Activated CD4-positive, alpha-beta T cell treated with anti-CD3 and anti-CD28 coated beads for 36 hours (primary cell): ENCODE data around the gene CLEC19A. TPM values are rescaled to one million over a fixed set of nuclear protein-coding genes. Genes with fewer than 3 reads are reported as not detected.

ENCODE experiments used
- ATAC-seq: fragments of 200-7000 bp; cut with Tn5 transposase; one replicate; pipeline ENCODE4 v1.10.0; 2021; ENCODE audit warnings: mild to moderate bottlenecking, moderate library complexity
- CTCF ChIA-PET: fragments of 350-600 bp; sonication (Branson Sonifier 250); formaldehyde crosslinking; loops from one replicate; lab custom pipeline; 2021; ENCODE audit warnings: antibody characterized with exemption; lab: Charles Lee
- POLR2A ChIA-PET: fragments of 350-600 bp; sonication (Branson Sonifier 250); formaldehyde crosslinking; loops from one replicate; lab custom pipeline; 2021; ENCODE audit warnings: antibody characterized with exemption, inconsistent platforms; lab: Charles Lee
- DNase-seq: peaks from one replicate; pipeline ENCODE4 v3.0.0-alpha.2; 2020
- H3K27ac Mint-ChIP-seq: one replicate; pipeline ENCODE4 v1.8.0; 2021; ENCODE audit warnings: mixed read lengths
- H3K27me3 Mint-ChIP-seq: one replicate; pipeline ENCODE4 v1.8.0; 2021; ENCODE audit warnings: mixed read lengths
- H3K36me3 Mint-ChIP-seq: one replicate; pipeline ENCODE4 v1.8.0; 2021; ENCODE audit warnings: low read depth, mixed read lengths
- H3K4me1 Mint-ChIP-seq: one replicate; pipeline ENCODE4 v1.8.0; 2021; ENCODE audit warnings: mixed read lengths
- H3K4me3 Mint-ChIP-seq: one replicate; pipeline ENCODE4 v1.8.0; 2021; ENCODE audit warnings: mild to moderate bottlenecking, moderate library complexity, mixed read lengths
- H3K9me3 Mint-ChIP-seq: one replicate; pipeline ENCODE4 v1.8.0; 2021; ENCODE audit warnings: low read depth, mixed read lengths
- intact Hi-C, 2 experiments: fragments of 100-400 bp; cut with DNase I in 1 of 2; cut with micrococcal nuclease in 1 of 2; formaldehyde crosslinking; loops; one replicate each; pipeline versions ENCODE4 v1.14.2 to v1.15.1; 2022 to 2024; cut with DNase I, micrococcal nuclease
- total RNA-seq, 2 experiments: library from RNA; stranded (reverse); gene quantifications; one replicate each; pipeline ENCODE4 v1.2.3, GENCODE V29; 2021

Gene CLEC19A
- total RNA-seq, 2 experiments from 2014 or later, result not detected

GRCh38 chr16:19329932-19330331, 44.4 kb downstream of the CLEC19A start:
- ChIA-PET CTCF (no interaction called here), POLR2A (no interaction called here)
- no peaks in the 10 kb centered on the region for H3K4me1 Mint-ChIP-seq
- intact Hi-C loops, result no loop called here
- H3K4me3 Mint-ChIP-seq, result no peak overlapping the region
- ATAC-seq (no peak), DNase-seq (no peak)
- no peak overlapping the region for H3K27ac Mint-ChIP-seq
- H3K27me3 Mint-ChIP-seq, result peaks cover 6% of the 10 kb centered on the region
- H3K36me3 Mint-ChIP-seq, result no peaks in the 10 kb centered on the region
- H3K9me3 Mint-ChIP-seq, result no peaks in the 10 kb centered on the region

- POLR2A ChIA-PET, result no interaction called here
- H3K4me1 Mint-ChIP-seq, result no peaks in the 10 kb centered on the region
- no peaks in the 10 kb centered on the region for H3K9me3 Mint-ChIP-seq
- CTCF ChIA-PET, result no interaction called here
- no peak for DNase-seq
- H3K27me3 Mint-ChIP-seq, result peaks cover 6% of the 10 kb centered on the region
- ATAC-seq, result no peak
- no peak overlapping the region for H3K4me3 Mint-ChIP-seq
- H3K27ac Mint-ChIP-seq, result no peak overlapping the region
- H3K36me3 Mint-ChIP-seq, result no peaks in the 10 kb centered on the region
- intact Hi-C loops, result no loop called here
Measured at GRCh38 chr16:19330841-19331397, 45.4 kb downstream of the CLEC19A start.

- intact Hi-C loops, result no loop called here
- Mint-ChIP-seq H3K27ac (no peak overlapping the region), H3K36me3 (no peaks in the 10 kb centered on the region), H3K4me3 (no peak overlapping the region), H3K4me1 (no peaks in the 10 kb centered on the region), H3K27me3 (peaks cover 6% of the 10 kb centered on the region), H3K9me3 (no peaks in the 10 kb centered on the region)
- POLR2A ChIA-PET, result no interaction called here
- DNase-seq (no peak), ATAC-seq (no peak)
- CTCF ChIA-PET, result no interaction called here
Measured at GRCh38 chr16:19331794-19332193, 46.3 kb downstream of the CLEC19A start.

- Mint-ChIP-seq H3K4me3 (no peak overlapping the region), H3K27ac (no peak overlapping the region), H3K9me3 (peaks cover 3% of the 10 kb centered on the region), H3K4me1 (no peaks in the 10 kb centered on the region), H3K27me3 (peaks cover 8% of the 10 kb centered on the region), H3K36me3 (no peaks in the 10 kb centered on the region)
- DNase-seq, result no peak
- no peak for ATAC-seq
- intact Hi-C loops, result no loop called here
- CTCF ChIA-PET, result interaction anchor here (0.8 kb wide), 1 partner anchor 253 kb away, joined by 3 read pairs; no protein-coding TSS in a partner anchor
- POLR2A ChIA-PET, result no interaction called here
Measured at GRCh38 chr16:19338335-19338734, 52.8 kb downstream of the CLEC19A start.

- H3K4me3 Mint-ChIP-seq, result no peak overlapping the region
- H3K27me3 Mint-ChIP-seq, result peaks cover 17% of the 10 kb centered on the region
- peaks cover 3% of the 10 kb centered on the region for H3K9me3 Mint-ChIP-seq
- intact Hi-C loops, result no loop called here
- DNase-seq (no peak), ATAC-seq (no peak)
- ChIA-PET POLR2A (no interaction called here), CTCF (no interaction called here)
- no peak overlapping the region for H3K27ac Mint-ChIP-seq
- no peaks in the 10 kb centered on the region for H3K36me3 Mint-ChIP-seq
- H3K4me1 Mint-ChIP-seq, result no peaks in the 10 kb centered on the region
Measured at GRCh38 chr16:19344224-19344801, 58.8 kb downstream of the CLEC19A start.

- Mint-ChIP-seq H3K9me3 (peaks cover 3% of the 10 kb centered on the region), H3K4me3 (no peak overlapping the region), H3K4me1 (no peaks in the 10 kb centered on the region), H3K27ac (no peak overlapping the region), H3K27me3 (peaks cover 17% of the 10 kb centered on the region), H3K36me3 (no peaks in the 10 kb centered on the region)
- ChIA-PET CTCF (no interaction called here), POLR2A (no interaction called here)
- no peak for DNase-seq
- ATAC-seq, result no peak
- intact Hi-C loops, result no loop called here
Measured at GRCh38 chr16:19344980-19345379, 59.4 kb downstream of the CLEC19A start.

- Mint-ChIP-seq H3K27ac (no peak overlapping the region), H3K27me3 (peaks cover 17% of the 10 kb centered on the region), H3K36me3 (no peaks in the 10 kb centered on the region), H3K9me3 (peaks cover 3% of the 10 kb centered on the region), H3K4me3 (no peak overlapping the region), H3K4me1 (no peaks in the 10 kb centered on the region)
- ChIA-PET POLR2A (no interaction called here), CTCF (no interaction called here)
- intact Hi-C loops, result no loop called here
- no peak for DNase-seq
- ATAC-seq, result no peak
Measured at GRCh38 chr16:19346335-19346922, 60.9 kb downstream of the CLEC19A start.

- H3K4me1 Mint-ChIP-seq, result no peaks in the 10 kb centered on the region
- ChIA-PET CTCF (no interaction called here), POLR2A (no interaction called here)
- intact Hi-C loops, result no loop called here
- H3K36me3 Mint-ChIP-seq, result no peaks in the 10 kb centered on the region
- H3K27me3 Mint-ChIP-seq, result peaks cover 13% of the 10 kb centered on the region
- no peak for DNase-seq
- no peak for ATAC-seq
- no peak overlapping the region for H3K27ac Mint-ChIP-seq
- no peak overlapping the region for H3K4me3 Mint-ChIP-seq
- H3K9me3 Mint-ChIP-seq, result no peaks in the 10 kb centered on the region
Measured at GRCh38 chr16:19348125-19348524, 62.6 kb downstream of the CLEC19A start.

- Mint-ChIP-seq H3K27ac (no peak overlapping the region), H3K4me3 (no peak overlapping the region), H3K36me3 (no peaks in the 10 kb centered on the region), H3K27me3 (peaks cover 11% of the 10 kb centered on the region), H3K4me1 (no peaks in the 10 kb centered on the region), H3K9me3 (no peaks in the 10 kb centered on the region)
- ATAC-seq, result no peak
- ChIA-PET POLR2A (no interaction called here), CTCF (no interaction called here)
- DNase-seq, result peak; percentile 4
- intact Hi-C loops, result no loop called here
Measured at GRCh38 chr16:19348578-19349315, 63.2 kb downstream of the CLEC19A start.

- peaks cover 2% of the 10 kb centered on the region for H3K4me1 Mint-ChIP-seq
- DNase-seq (no peak), ATAC-seq (no peak)
- H3K27me3 Mint-ChIP-seq, result peaks cover 2% of the 10 kb centered on the region
- intact Hi-C loops, result no loop called here
- CTCF ChIA-PET, result no interaction called here
- H3K36me3 Mint-ChIP-seq, result no peaks in the 10 kb centered on the region
- no peak overlapping the region for H3K27ac Mint-ChIP-seq
- H3K4me3 Mint-ChIP-seq, result no peak overlapping the region
- no peaks in the 10 kb centered on the region for H3K9me3 Mint-ChIP-seq
- POLR2A ChIA-PET, result no interaction called here
Measured at GRCh38 chr16:19354371-19354770, 68.8 kb downstream of the CLEC19A start.

GRCh38 chr16:19356024-19356952, 70.8 kb downstream of the CLEC19A start:
- ATAC-seq (peak; percentile 77), DNase-seq (peak; percentile 5)
- peaks cover 2% of the 10 kb centered on the region for H3K27me3 Mint-ChIP-seq
- no peak overlapping the region for H3K4me3 Mint-ChIP-seq
- no peaks in the 10 kb centered on the region for H3K9me3 Mint-ChIP-seq
- peaks cover 2% of the 10 kb centered on the region for H3K4me1 Mint-ChIP-seq
- CTCF ChIA-PET, result no interaction called here
- POLR2A ChIA-PET, result interaction anchor here (0.6 kb wide), 1 partner anchor 9 kb away, joined by 4 read pairs; no protein-coding TSS in a partner anchor
- H3K27ac Mint-ChIP-seq, result no peak overlapping the region
- H3K36me3 Mint-ChIP-seq, result no peaks in the 10 kb centered on the region
- intact Hi-C loops, result no loop called here
